GM12878 (cell line): ENCODE results near the gene MAML2. TPM values are rescaled to one million over a fixed set of nuclear protein-coding genes. Genes with fewer than 3 reads are reported as not detected.

ENCODE experiments used
- ATAC-seq: fragments of 200-7000 bp; cut with Tn5 transposase; 3 replicates; pipeline ENCODE4 v1.9.1; 2020; ENCODE audit warnings: mild to moderate bottlenecking, moderate library complexity
- BruUV-seq: library from RNA; stranded (reverse); fragments of 400-500 nt; replicated peaks from 2 replicates; lab custom pipeline; 2021; lab: Mats Ljungman, UMichigan
- CTCF ChIA-PET: fragments of 300-600 bp; sonication (Branson Sonifier 250); formaldehyde crosslinking; extraction: SDS; loops from one replicate; lab custom pipeline; 2021; ENCODE audit warnings: inconsistent platforms; lab: Yijun Ruan, JAX
- POLR2A ChIA-PET: fragments of 350-600 bp; formaldehyde crosslinking; extraction: SDS; loops from one replicate; lab custom pipeline; 2021; ENCODE audit warnings: inconsistent platforms; lab: Charles Lee
- RAD21 ChIA-PET: fragments of 300-600 bp; sonication (Branson Sonifier 250); formaldehyde crosslinking; loops from one replicate; lab custom pipeline; 2023; ENCODE audit warnings: antibody characterized with exemption; ENCODE audit not compliant: unreplicated experiment; lab: Charles Lee
- SMC1A ChIA-PET: fragments of 300-600 bp; sonication (Branson Sonifier 250); formaldehyde crosslinking; loops from one replicate; lab custom pipeline; 2023; ENCODE audit not compliant: unreplicated experiment, uncharacterized antibody; lab: Charles Lee
- DNase-seq: peaks from one replicate; pipeline ENCODE4 v3.0.0-alpha.2; 2011; ENCODE audit warnings: low read depth, low spot score
- FAIRE-seq: peaks from 3 replicates; lab custom pipeline; 2011; peaks lifted over from hg19 to GRCh38; lab: Jason Lieb, UNC
- H2AFZ ChIP-seq: 2 replicates; pipeline ENCODE4 v1.6.0; 2011; ENCODE audit warnings: low read depth, low read length, control low read depth; ENCODE audit not compliant: control insufficient read depth
- H3K27ac ChIP-seq: 2 replicates; pipeline ENCODE4 v1.5.1; 2011; ENCODE audit warnings: control low read depth; ENCODE audit not compliant: control insufficient read depth, insufficient read depth
- H3K27me3 ChIP-seq, 2 experiments: replicated peaks in 1 of 2; 2 replicates each; pipeline versions ENCODE4 v1.6.0 to v1.6.1; 2011; ENCODE audit warnings: low read length in 1 of 2; ENCODE audit not compliant: control insufficient read depth in 2 of 2, insufficient read depth in 2 of 2
- H3K36me3 ChIP-seq, 2 experiments: 2 replicates each; pipeline ENCODE4 v1.5.1; 2011; ENCODE audit warnings: low read length in 1 of 2; ENCODE audit not compliant: control insufficient read depth in 2 of 2, insufficient read depth in 2 of 2
- H3K4me1 ChIP-seq: 2 replicates; pipeline ENCODE4 v1.6.1; 2011; ENCODE audit warnings: mild to moderate bottlenecking, low read length, moderate library complexity, mixed read lengths; ENCODE audit not compliant: control insufficient read depth, insufficient read depth
- H3K4me2 ChIP-seq: 2 replicates; pipeline ENCODE4 v1.6.0; 2011; ENCODE audit warnings: control low read depth; ENCODE audit not compliant: control insufficient read depth, insufficient read depth
- H3K4me3 ChIP-seq: fragments of 200-600 bp; sonication (generic); 2 replicates; pipeline ENCODE4 v1.5.1; 2016
- H3K79me2 ChIP-seq: 2 replicates; pipeline ENCODE4 v1.6.0; 2011; ENCODE audit warnings: low read length; ENCODE audit not compliant: control insufficient read depth, insufficient read depth
- H3K9ac ChIP-seq: 2 replicates; pipeline ENCODE4 v1.8.0; 2011; ENCODE audit warnings: low read length, control low read depth, mixed read lengths; ENCODE audit not compliant: control insufficient read depth, insufficient read depth
- H3K9me3 ChIP-seq: replicated peaks from 3 replicates; pipeline ENCODE4 v1.5.1; 2011; ENCODE audit warnings: mild to moderate bottlenecking, low read length; ENCODE audit not compliant: control insufficient read depth, insufficient read depth
- H4K20me1 ChIP-seq: 2 replicates; pipeline ENCODE4 v1.6.0; 2011; ENCODE audit not compliant: control insufficient read depth, insufficient read depth
- CBX5 ChIP-seq: sonication (generic); IDR thresholded peaks from 2 replicates; pipeline ENCODE4 v1.6.1; 2016; ENCODE audit warnings: low read depth, moderate library complexity, mild to moderate bottlenecking, inconsistent platforms
- CREM ChIP-seq: IDR thresholded peaks from 2 replicates; pipeline ENCODE4 v1.6.1; 2014; ENCODE audit warnings: antibody characterized with exemption, low read depth
- PBX3 ChIP-seq: IDR thresholded peaks from 2 replicates; pipeline ENCODE4 v1.6.1; 2011; ENCODE audit warnings: mild to moderate bottlenecking, low read depth, low read length, moderate library complexity; ENCODE audit not compliant: insufficient replicate concordance
- PML ChIP-seq: IDR thresholded peaks from 2 replicates; pipeline ENCODE4 v1.6.1; 2012; ENCODE audit warnings: low read length, inconsistent platforms
- POLR2A ChIP-seq: IDR thresholded peaks from 2 replicates; pipeline ENCODE4 v1.6.1; 2011; ENCODE audit warnings: low read depth, mild to moderate bottlenecking, low read length
- PRDM15 ChIP-seq: fragments of 450-650 bp; formaldehyde crosslinking; IDR thresholded peaks from 2 replicates; pipeline ENCODE4 v1.4.0; 2020; ENCODE audit warnings: mild to moderate bottlenecking, moderate library complexity
- RBBP5 ChIP-seq: fragments of 200-600 bp; sonication (generic); conservative IDR thresholded peaks from 2 replicates; pipeline ENCODE4 v1.6.1; 2016
- RELA ChIP-seq: fragments of 450-650 bp; IDR thresholded peaks from 2 replicates; pipeline ENCODE4 v1.8.0; 2014; ENCODE audit warnings: borderline replicate concordance; ENCODE audit not compliant: partially characterized antibody
- SMAD5 ChIP-seq: IDR thresholded peaks from 2 replicates; pipeline ENCODE4 v1.6.1; 2016; ENCODE audit warnings: antibody characterized with exemption, low read depth
- SMC3 ChIP-seq: IDR thresholded peaks from 2 replicates; pipeline ENCODE4 v1.6.1; 2011; ENCODE audit warnings: low read length, improper control_type of control experiment, borderline replicate concordance
- SP1 ChIP-seq: IDR thresholded peaks from one replicate; pipeline ENCODE4 v1.6.1; 2011; ENCODE audit warnings: low read depth, low read length
- SREBF1 ChIP-seq: IDR thresholded peaks from 2 replicates; pipeline ENCODE4 v1.6.1; 2012; ENCODE audit warnings: mild to moderate bottlenecking, low read length
- WGBS: methylation state at CpG from one replicate; pipeline ENCODE4 v1.1.6; 2016; ENCODE audit warnings: low lambda C conversion rate; ENCODE audit not compliant: insufficient replicate concordance, insufficient coverage; ENCODE audit errors: missing lambda C conversion rate; 5-methylcytosine and 5-hydroxymethylcytosine counted together
- in situ Hi-C: fragments of 300-500 bp; cut with MboI; formaldehyde crosslinking; loops from 9 replicates; pipeline ENCODE4 v1.14.3; 2018; ENCODE audit warnings: mixed read lengths
- intact Hi-C: fragments of 100-400 bp; cut with micrococcal nuclease; formaldehyde crosslinking; loops from one replicate; pipeline ENCODE4 v1.14.2; 2022; ENCODE audit not compliant: unreplicated experiment
- polyA plus RNA-seq, 11 experiments: library from polyadenylated mRNA; depleted of rRNA in 4 of 11; unstranded in 6 of 11; stranded (reverse) in 5 of 11; fragments of >200 nt; fragmentation: Nextera tagmentation in 4 of 11; fragmentation: Illumina TruSeq in 1 of 11; extraction: Ambion mirVana in 4 of 11; extraction: Trizol in 1 of 11; gene quantifications; 1 replicate in 1 of 11; 2 replicates in 10 of 11; pipeline versions ENCODE4 v1.2.1 to v1.2.3, GENCODE V29; 2011 to 2016; ENCODE audit warnings: inconsistent platforms in 2 of 11, missing spikeins in 2 of 11, low read depth in 1 of 11
- total RNA-seq, 4 experiments: library from RNA; depleted of rRNA in 3 of 4; stranded (reverse); fragments of >200 nt in 3 of 4; fragmentation: Illumina TruSeq in 1 of 4; extraction: Trizol in 1 of 4; gene quantifications; 2 replicates each; pipeline versions ENCODE4 v1.2.1 to v1.2.3, GENCODE V29; 2013 to 2021

The MAML2 gene
- total and polyA plus RNA-seq, 10 of the 15 experiments (the other 5 are each of a cell fraction or from before 2014, with no cell fraction given): 2.5 to 15.1 (median 12.0) TPM

- 12% methylated on average over 4 of the region's 4 CpGs for WGBS
- no peak overlapping the region for H3K4me3 ChIP-seq
- in situ Hi-C loops (no loop called here), intact Hi-C loops (no loop called here)
- no peaks in the 10 kb centered on the region for H3K27me3 ChIP-seq
- no peaks in the 10 kb centered on the region for H3K4me1 ChIP-seq
- no peak for FAIRE-seq
- BruUV-seq: no TSS peak
- H3K9me3 ChIP-seq: peaks cover 8% of the 10 kb centered on the region; the same call in 2 of the 3 replicates
- H3K4me2 ChIP-seq: no peak overlapping the region
- no peaks in the 10 kb centered on the region for H3K36me3 ChIP-seq
- no peak for DNase-seq
- no peak overlapping the region for H3K27ac ChIP-seq
- ChIA-PET CTCF (no interaction called here), RAD21 (no interaction called here), POLR2A (no interaction called here), SMC1A (no interaction called here)
- no peak overlapping the region for H2AFZ ChIP-seq
- no peak for ATAC-seq
- no peak overlapping the region for H3K9ac ChIP-seq
- TF ChIP-seq PBX3 (no peak), CBX5 (0 out of 2 replicates have a peak, but pooled peaks have one; percentile 44)
- TF ChIP-seq, all 136 proteins: peak for 1
- no peaks in the 10 kb centered on the region for H3K79me2 ChIP-seq
- no peaks in the 10 kb centered on the region for H4K20me1 ChIP-seq
These were observed 398.4 kb downstream of the MAML2 start for GRCh38 chr11:95944623-95945022.

- Histone ChIP-seq H3K9ac (no peak overlapping the region), H4K20me1 (no peaks in the 10 kb centered on the region), H3K79me2 (no peaks in the 10 kb centered on the region), H2AFZ (no peak overlapping the region), H3K27me3 (no peaks in the 10 kb centered on the region), H3K36me3 (no peaks in the 10 kb centered on the region), H3K4me3 (no peak overlapping the region), H3K4me1 (no peaks in the 10 kb centered on the region), H3K4me2 (no peak overlapping the region), H3K9me3 (peaks cover 8% of the 10 kb centered on the region; the same call in 2 of the 3 replicates), H3K27ac (no peak overlapping the region)
- in situ Hi-C loops: no loop called here
- POLR2A ChIA-PET: no interaction called here
- TF ChIP-seq RBBP5 (no peak), CREM (no peak), POLR2A (no peak), SP1 (no peak), PML (no peak), SMAD5 (no peak), PRDM15 (CRISPR knock-in tag) (no peak), SMC3 (no peak), RELA (no peak), SREBF1 (no peak)
- RAD21 ChIA-PET: no interaction called here
- no peak for DNase-seq
- CTCF ChIA-PET: no interaction called here
- SMC1A ChIA-PET: interaction anchor here (1.5 kb wide), 1 partner anchor 22 kb away, joined by 4 read pairs; no protein-coding TSS in a partner anchor
- FAIRE-seq: no peak
- WGBS: 100% methylated on average over 1 of the region's 1 CpG
- intact Hi-C loops: no loop called here
- ATAC-seq: no peak
- no TSS peak for BruUV-seq
These were observed 399.4 kb downstream of the MAML2 start for GRCh38 chr11:95943546-95943945.
